Motor neuron (in vitro differentiated cells): ENCODE results near the gene LDLR. TPM values are rescaled to one million over a fixed set of nuclear protein-coding genes. Genes with fewer than 3 reads are reported as not detected.
A peak's percentile ranks its signal among the peaks of the same experiment; 100 is the strongest.

ENCODE experiments used
- ATAC-seq, 8 experiments: fragments of 200-7000 bp; cut with Tn5 transposase; replicated peaks in 6 of 8; 2 replicates each; pipeline ENCODE4 v1.8.0; 2021; ENCODE audit warnings: mild to moderate bottlenecking in 8 of 8, moderate library complexity in 8 of 8
- H3K27ac ChIP-seq, 2 donors: fragments of 250-450 bp; sonication (Bioruptor Pico); 2 replicates each; pipeline ENCODE4 v1.9.0; 2021; ENCODE audit warnings: antibody characterized with exemption in 2 of 2, mild to moderate bottlenecking in 2 of 2, moderate library complexity in 1 of 2
- H3K4me1 ChIP-seq, 2 donors: fragments of 250-450 bp; sonication (Bioruptor Pico); replicated peaks in 1 of 2; 2 replicates each; pipeline ENCODE4 v1.6.1; 2021; ENCODE audit warnings: antibody characterized with exemption in 2 of 2, mild to moderate bottlenecking in 2 of 2, moderate library complexity in 1 of 2
- H3K4me3 ChIP-seq, 5 donors: fragments of 250-450 bp; sonication (Bioruptor Pico); 2 replicates each; pipeline ENCODE4 v1.9.0; 2021; ENCODE audit warnings: antibody characterized with exemption in 5 of 5, mild to moderate bottlenecking in 5 of 5, moderate library complexity in 4 of 5
- WGBS, 10 experiments: fragments of 450-650 bp; shearing (Covaris generic); methylation state at CpG; one replicate each; pipeline ENCODE4 v1.0.0; 2022; 5-methylcytosine and 5-hydroxymethylcytosine counted together
- in situ Hi-C, 9 experiments: fragments of 400-800 bp; cut with MboI; loops; one replicate each; pipeline ENCODE4 v1.15.0; 2021; ENCODE audit warnings: low sequenced_read_pairs in 9 of 9, low pct_unique_long_range_greater_than_20kb in 2 of 9; ENCODE audit not compliant: unreplicated experiment in 9 of 9
- total RNA-seq, 8 experiments: library from RNA; unstranded; fragments of 300-600 nt; gene quantifications; 2 replicates each; pipeline versions ENCODE4 v1.2.3 to v1.2.4, GENCODE V29; 2022

The LDLR gene
- total RNA-seq = 100 to 1,000 TPM in 1 of 8 experiments, 10 to 100 TPM in 6, 1 to 10 TPM in 1; 8.3 to 101 (median 48.0) TPM

DNA sequence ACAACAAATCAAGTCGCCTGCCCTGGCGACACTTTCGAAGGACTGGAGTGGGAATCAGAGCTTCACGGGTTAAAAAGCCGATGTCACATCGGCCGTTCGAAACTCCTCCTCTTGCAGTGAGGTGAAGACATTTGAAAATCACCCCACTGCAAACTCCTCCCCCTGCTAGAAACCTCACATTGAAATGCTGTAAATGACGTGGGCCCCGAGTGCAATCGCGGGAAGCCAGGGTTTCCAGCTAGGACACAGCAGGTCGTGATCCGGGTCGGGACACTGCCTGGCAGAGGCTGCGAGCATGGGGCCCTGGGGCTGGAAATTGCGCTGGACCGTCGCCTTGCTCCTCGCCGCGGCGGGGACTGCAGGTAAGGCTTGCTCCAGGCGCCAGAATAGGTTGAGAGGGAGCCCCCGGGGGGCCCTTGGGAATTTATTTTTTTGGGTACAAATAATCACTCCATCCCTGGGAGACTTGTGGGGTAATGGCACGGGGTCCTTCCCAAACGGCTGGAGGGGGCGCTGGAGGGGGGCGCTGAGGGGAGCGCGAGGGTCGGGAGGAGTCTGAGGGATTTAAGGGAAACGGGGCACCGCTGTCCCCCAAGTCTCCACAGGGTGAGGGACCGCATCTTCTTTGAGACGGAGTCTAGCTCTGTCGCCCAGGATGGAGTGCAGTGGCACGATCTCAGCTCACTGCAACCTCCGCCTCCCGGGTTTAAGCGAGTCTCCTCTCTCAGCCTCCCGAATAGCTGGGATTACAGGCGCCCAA lies at the start of gene LDLR:
Gene LDLR (plus strand): TSS at position 210 of the 760 bp plus-strand sequence. CDS start 86 bp downstream, at position 296.
- ATAC-seq = peak; percentile 15 to 69 (median 48)
- Histone ChIP-seq H3K4me3 (peak within 1 kb of the TSS; percentile 65 to 90 (median 87)), H3K27ac (peak within 1 kb of the TSS; percentile 93 to 95), H3K4me1 (peaks cover 13 to 17% of the 10 kb centered on the region in 2 donors)
- WGBS, 10 experiments = 0 to 2% (median 0%) methylated on average over 1 to 15 of the region's 43 CpGs; no CpG with 5 or more reads in 1 of the 10 experiments
- in situ Hi-C loops = no loop called here

DNA sequence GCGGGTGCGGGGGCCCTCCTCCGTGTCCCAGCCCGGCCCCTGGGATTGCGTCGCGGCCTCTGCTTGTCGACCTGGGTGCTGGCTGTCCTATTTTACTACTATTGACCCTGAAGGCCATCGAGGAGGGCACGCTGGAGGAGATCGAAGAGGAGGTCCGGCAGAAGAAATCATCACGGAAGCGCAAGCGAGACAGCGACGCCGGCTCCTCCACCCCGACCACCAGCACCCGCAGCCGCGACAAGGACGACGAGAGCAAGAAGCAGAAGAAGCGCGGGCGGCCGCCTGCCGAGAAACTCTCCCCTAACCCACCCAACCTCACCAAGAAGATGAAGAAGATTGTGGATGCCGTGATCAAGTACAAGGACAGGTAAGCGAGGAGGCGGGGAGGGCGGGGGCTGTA lies 48.1 kb upstream of the LDLR start:
- Histone ChIP-seq H3K4me3 (no peak overlapping the region), H3K4me1 (no peaks in the 10 kb centered on the region), H3K27ac (no peak overlapping the region)
- WGBS, 10 experiments = 90 to 100% (median 93%) methylated on average over 2 to 6 of the region's 33 CpGs; no CpG with 5 or more reads in 5 of the 10 experiments
- in situ Hi-C loops = no loop called here
- ATAC-seq = no peak

DNA sequence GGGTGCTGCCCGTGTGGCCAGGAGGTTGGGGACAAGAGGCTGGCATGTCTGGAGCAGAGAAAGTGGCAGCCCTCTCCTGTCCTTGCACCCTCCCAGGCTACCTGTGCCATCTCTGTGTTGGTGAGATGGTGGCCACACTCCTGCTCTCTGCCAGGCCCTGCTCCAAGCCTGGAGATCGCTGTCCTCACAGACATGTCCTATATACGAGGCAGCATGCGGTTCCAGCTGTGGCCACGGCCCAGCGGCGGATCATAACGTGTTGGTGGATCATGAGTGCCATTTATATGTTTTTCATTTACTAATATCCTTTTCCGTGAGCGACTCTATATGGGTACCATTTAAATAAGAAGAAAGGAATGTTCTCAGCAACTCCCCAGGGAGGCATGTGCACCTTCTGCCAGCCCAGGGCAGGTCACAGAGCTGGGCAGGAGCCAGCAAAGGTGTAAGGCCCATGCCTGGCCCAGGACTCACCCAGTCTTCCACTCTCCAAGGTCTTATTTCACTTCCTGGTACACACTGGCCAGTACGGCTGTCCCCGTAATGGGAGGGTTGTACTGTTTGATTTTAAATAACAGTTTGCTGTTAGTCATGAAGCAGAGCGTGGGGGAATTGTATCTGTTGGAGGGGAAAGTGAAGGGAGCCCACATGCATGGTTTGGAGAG lies 47.2 kb upstream of the LDLR start:
- no peak for ATAC-seq
- Histone ChIP-seq H3K4me3 (no peak overlapping the region), H3K27ac (no peak overlapping the region), H3K4me1 (no peaks in the 10 kb centered on the region)
- WGBS, 10 experiments = 73 to 100% (median 96%) methylated on average over 1 to 10 of the region's 13 CpGs; no CpG with 5 or more reads in 2 of the 10 experiments
- in situ Hi-C loops = no loop called here

DNA sequence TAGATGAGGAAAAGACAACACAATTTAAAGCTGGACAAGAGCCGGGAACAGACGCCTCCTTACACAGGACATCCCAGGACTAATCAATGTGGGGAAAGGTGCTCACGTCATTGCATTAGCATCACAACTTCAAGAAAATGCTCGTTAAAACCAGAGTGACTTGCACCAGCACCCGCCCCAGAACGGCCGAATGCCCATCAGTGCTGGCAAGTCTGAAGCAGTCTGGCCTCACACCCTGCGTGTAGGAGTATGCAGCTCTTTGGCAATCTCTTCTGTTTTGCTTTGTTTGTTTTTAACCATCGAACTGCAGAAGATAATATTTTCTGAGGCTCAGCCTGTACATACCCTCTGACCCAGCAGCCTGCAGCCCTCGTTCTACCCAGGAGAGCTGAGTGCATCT lies 44.8 kb upstream of the LDLR start:
- Histone ChIP-seq H3K4me3 (no peak overlapping the region), H3K4me1 (no peaks in the 10 kb centered on the region), H3K27ac (no peak overlapping the region)
- peak in 1 of 8 experiments; percentile 31 for ATAC-seq
- 92 to 100% (median 99%) methylated on average over 1 to 9 of the region's 10 CpGs; no CpG with 5 or more reads in 6 of the 10 experiments for WGBS, 10 experiments
- in situ Hi-C loops = no loop called here

DNA sequence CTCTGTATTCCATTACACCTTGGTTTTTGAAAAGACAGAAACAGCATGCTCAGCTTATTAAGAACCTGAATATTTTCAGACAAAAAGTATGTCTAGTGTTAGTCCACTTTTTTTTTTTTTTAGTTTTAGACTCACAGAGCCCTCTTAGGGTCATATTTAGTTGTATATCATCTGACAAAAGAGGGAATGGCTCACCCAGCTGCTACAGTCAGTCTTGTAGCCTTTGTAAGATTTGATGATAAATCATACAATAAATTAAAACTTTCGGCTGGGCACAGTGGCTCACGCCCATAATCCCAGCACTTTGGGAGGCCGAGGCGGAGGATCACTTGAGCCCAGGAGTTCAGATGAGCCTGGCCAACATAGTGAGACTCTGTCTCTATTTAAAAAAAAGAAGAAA lies 43.7 kb upstream of the LDLR start:
- Histone ChIP-seq H3K4me1 (no peaks in the 10 kb centered on the region), H3K27ac (no peak overlapping the region), H3K4me3 (no peak overlapping the region)
- no peak for ATAC-seq
- in situ Hi-C loops = no loop called here
- WGBS, 10 experiments = 90 to 100% (median 100%) methylated on average over 1 to 4 of the region's 4 CpGs; no CpG with 5 or more reads in 3 of the 10 experiments

DNA sequence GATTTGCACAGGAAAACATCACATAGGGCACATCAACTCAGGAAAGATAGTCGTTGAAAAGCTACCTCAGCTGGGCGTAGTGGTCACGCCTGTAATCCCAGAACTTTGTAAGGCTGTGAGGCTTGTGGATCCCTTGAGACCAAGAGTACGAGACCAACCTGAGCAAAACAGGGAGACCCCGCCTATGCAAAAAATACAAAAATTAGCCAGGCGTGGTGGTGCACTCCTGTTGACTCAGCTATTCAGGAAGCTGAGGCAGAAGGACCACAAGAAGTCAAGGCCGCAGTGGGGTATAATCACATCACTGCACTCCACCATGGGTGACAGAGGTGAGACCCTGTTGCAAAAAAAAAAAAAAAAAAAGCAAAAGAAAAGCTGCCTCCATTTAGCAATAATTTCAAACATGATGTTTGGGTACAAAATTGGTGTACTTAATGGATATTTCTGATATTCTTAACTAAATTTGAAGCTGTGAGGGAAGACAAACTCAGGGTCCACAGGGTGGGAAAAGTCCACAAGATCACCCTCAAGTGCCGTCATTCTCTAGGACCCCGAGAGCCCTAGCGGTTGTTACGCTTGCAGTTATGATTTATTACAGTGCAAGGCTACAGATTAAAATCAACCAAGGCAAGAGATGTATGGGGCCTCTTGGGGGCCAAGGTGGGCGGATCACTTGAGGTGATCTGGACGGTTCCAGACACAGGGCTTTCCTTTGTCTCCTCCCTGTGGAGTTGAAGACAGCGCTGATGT lies 42.5 kb upstream of the LDLR start:
- 78 to 100% (median 94%) methylated on average over 3 to 12 of the region's 14 CpGs for WGBS, 10 experiments
- no peak overlapping the region for H3K4me3 ChIP-seq
- H3K4me1 ChIP-seq = no peaks in the 10 kb centered on the region
- peak in 2 of 8 experiments; percentile 16 to 19 for ATAC-seq
- H3K27ac ChIP-seq = no peak overlapping the region
- in situ Hi-C loops = no loop called here

DNA sequence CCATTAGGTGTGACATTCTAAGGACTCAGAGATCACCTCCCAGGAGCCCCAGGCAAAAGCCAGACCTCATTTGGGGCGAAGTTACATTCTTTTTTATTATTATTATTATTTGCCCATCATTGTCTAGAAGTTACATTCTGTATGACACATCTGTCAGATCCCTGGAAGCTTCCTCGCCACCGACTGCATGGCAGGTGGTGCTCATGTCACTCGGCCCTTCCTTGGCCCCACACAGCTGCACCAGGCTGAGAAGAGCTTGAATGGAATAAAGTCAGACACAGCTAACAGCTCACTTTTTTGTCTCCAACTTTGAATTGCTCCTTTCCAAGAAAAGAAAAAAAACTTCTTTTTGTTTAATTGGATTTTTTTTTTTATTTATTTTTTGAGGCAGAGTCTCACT lies 41.4 kb upstream of the LDLR start:
- Histone ChIP-seq H3K4me1 (no peaks in the 10 kb centered on the region), H3K4me3 (no peak overlapping the region), H3K27ac (no peak overlapping the region)
- in situ Hi-C loops = no loop called here
- no peak for ATAC-seq
- WGBS, 10 experiments = 94 to 100% (median 100%) methylated on average over 1 to 4 of the region's 4 CpGs; no CpG with 5 or more reads in 4 of the 10 experiments

DNA sequence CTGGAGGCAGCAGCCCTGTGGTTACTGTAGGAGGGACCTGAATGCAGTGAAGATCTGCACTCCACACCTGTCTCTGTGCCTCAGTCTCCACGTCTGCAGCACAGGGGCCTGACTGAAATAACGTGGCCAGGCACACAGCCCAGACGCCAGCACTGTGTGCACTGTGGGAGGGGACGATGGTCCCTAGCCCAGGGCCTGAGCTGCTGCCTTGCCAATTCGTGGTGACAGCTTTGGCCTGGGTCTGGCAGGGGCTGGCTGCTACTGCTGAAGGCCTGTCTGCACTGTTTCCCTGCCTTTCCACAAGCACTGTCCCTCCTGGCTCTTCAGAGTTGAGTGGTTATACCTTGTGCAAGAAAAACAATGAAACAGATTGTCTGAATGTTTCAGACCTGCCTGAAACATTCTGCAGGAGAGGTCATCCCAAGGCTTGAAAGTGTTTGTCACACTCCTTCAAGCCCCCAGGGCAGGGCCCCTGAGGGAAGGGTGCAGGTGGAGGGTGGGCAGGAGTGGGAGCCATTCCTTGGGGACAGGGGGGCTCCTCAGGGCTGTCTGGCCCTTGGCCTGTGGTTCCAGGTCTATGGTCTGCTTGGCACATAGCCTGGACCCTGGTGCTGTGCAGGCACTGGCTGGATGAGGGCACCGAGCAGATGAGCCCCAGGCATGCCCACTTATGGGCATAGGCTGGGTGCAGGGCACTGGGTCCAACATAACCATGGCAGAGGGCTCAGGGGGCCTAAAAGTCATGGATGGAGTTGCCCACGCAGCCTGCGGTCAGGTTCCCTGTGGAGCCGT lies 38.7 kb upstream of the LDLR start:
- H3K4me1 ChIP-seq = no peaks in the 10 kb centered on the region
- 40 to 100% (median 90%) methylated on average over 1 to 2 of the region's 9 CpGs; no CpG with 5 or more reads in 6 of the 10 experiments for WGBS, 10 experiments
- in situ Hi-C loops = no loop called here
- no peak overlapping the region for H3K27ac ChIP-seq
- ATAC-seq = peak in 2 of 8 experiments; percentile 16 to 30
- H3K4me3 ChIP-seq = no peak overlapping the region

DNA sequence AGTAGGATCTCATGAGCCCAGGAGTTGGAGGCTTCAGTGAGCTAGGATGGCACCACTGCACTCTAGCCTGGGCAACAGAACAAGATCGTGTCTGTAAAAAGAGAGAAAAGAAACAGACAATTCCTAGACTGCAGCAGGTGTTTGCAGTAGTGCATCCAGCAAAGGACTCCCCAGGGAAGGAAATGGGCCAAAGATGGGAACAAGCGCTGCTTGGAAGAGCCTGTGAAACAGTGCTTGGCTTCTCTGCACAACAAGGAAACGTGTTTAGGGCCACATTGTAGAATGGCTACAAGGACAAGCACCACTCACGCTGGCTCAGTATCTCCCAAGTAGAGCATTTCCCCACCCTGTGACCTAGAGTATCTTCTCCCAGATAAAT lies 35.5 kb upstream of the LDLR start:
- 94 to 100% (median 100%) methylated on average over 1 to 3 of the region's 4 CpGs; no CpG with 5 or more reads in 3 of the 10 experiments for WGBS, 10 experiments
- H3K4me3 ChIP-seq = no peak overlapping the region
- ATAC-seq = no peak
- in situ Hi-C loops = no loop called here
- H3K4me1 ChIP-seq = no peaks in the 10 kb centered on the region
- no peak overlapping the region for H3K27ac ChIP-seq

DNA sequence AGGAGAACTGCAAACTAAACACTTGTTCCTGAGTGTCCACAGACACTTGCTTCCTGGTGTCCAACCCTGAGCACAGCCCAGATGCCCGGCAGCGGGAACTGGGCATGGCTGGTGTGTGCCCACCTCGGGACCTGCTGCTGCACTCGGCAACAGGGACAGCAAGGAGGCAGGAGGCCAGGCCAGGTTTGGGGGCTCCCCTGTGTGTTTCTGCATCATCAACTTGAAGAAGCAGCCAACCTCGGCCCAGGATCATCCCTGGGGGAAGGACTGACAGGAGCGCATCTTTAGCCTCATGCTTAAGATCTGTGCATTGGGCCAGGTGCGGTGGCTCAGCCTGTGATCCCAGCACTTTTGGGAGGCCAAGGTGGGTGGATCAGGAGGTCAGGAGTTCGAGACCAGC lies 35.1 kb upstream of the LDLR start:
- 72 to 100% (median 90%) methylated on average over 1 to 3 of the region's 8 CpGs; no CpG with 5 or more reads in 6 of the 10 experiments for whole genome bisulfite sequencing, 10 experiments
- no peak overlapping the region for H3K27ac ChIP-seq
- no peak for ATAC-seq

DNA sequence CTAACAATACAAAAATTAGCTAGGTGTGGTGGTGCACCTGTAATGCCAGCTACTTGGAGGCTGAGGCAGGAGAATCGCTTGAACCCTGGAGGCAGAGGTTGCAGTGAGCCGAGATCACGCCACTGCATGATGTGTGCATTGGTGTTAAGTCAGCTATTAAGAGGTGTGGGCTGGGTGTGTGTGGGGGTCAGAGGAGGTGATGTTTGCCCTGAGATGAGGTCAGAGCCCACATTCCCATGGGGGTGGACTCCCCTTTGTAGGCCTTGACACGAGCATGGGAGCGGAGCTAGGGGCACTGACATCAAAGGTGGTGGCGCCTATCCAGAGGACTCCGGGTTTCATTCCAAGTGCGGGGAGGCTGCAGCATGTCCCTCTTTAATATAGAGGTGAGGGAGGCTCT lies 34.6 kb upstream of the LDLR start:
- H3K27ac ChIP-seq = no peak overlapping the region
- H3K4me3 ChIP-seq = no peak overlapping the region
- H3K4me1 ChIP-seq = no peaks in the 10 kb centered on the region
- ATAC-seq = no peak
- WGBS, 10 experiments = 89 to 100% (median 100%) methylated on average over 1 to 5 of the region's 8 CpGs; no CpG with 5 or more reads in 7 of the 10 experiments
- in situ Hi-C loops = no loop called here

More for the DNA sequence above, 35.1 kb upstream of the LDLR start:
- in situ Hi-C loops = no loop called here
- H3K4me1 ChIP-seq = no peaks in the 10 kb centered on the region
- no peak overlapping the region for H3K4me3 ChIP-seq

DNA sequence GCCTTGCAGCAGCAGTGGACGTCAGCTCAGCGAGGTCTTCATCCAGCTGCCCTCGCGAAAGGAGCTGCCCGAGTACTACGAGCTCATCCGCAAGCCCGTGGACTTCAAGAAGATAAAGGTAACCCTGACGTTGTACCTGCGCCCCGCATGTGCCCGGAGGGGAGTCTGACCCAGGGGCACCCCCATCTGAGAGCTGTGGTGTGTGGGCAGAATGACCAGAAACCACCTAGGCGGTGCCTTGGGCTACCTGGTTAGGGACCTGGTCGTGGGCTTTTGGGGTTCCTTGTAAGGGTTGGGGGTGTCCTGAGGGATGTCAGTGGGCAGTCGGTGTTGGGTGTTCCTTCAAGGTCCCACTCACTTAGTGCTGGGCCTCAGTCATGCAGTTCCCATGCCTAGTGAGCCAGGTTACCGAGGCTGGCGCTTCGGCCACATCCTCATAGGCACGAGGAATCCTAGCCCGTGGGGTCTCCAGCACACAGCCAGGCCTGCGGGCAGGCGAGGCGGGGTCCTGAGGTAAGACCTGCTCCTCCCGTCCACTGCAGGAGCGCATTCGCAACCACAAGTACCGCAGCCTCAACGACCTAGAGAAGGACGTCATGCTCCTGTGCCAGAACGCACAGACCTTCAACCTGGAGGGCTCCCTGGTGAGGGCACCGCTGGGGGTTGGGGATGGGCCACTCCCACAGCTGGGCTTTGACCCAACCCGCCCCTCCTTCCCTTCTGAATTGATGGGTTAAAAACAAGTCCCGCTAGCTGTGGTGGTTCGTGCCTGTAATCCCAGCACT lies 30.8 kb upstream of the LDLR start:
- H3K4me1 ChIP-seq = no peaks in the 10 kb centered on the region
- WGBS, 10 experiments = 68 to 100% (median 92%) methylated on average over 1 to 13 of the region's 34 CpGs; no CpG with 5 or more reads in 3 of the 10 experiments
- no peak overlapping the region for H3K4me3 ChIP-seq
- in situ Hi-C loops = no loop called here
- no peak overlapping the region for H3K27ac ChIP-seq
- ATAC-seq = peak in 2 of 8 experiments; percentile 12
